Dendritic cell treated with granulocyte-macrophage colony-stimulating factor and Interleukin-4, amounts not matched to agents 40 ng/mL and 50 ng/mL, for 4 days (primary cell): ENCODE measurements around the gene MARS2.
"Not testable (repeated sequence)": the region's sequence is repeated elsewhere in the genome, so short reads cannot be mapped to it uniquely, and the experiment has no call there.

Experiments
- H3K27ac Mint-ChIP-seq: one replicate; pipeline ENCODE4 v1.8.0; 2022; ENCODE audit warnings: mild to moderate bottlenecking, mixed read lengths
- H3K27me3 Mint-ChIP-seq: one replicate; pipeline ENCODE4 v1.8.0; 2022; ENCODE audit warnings: mild to moderate bottlenecking, mixed read lengths
- H3K36me3 Mint-ChIP-seq: one replicate; pipeline ENCODE4 v1.8.0; 2022; ENCODE audit warnings: low read depth, mixed read lengths
- H3K4me1 Mint-ChIP-seq: one replicate; pipeline ENCODE4 v1.8.0; 2022; ENCODE audit warnings: low read depth, mixed read lengths
- H3K4me3 Mint-ChIP-seq: one replicate; pipeline ENCODE4 v1.8.0; 2022; ENCODE audit warnings: mild to moderate bottlenecking, moderate library complexity, mixed read lengths
- H3K9me3 Mint-ChIP-seq: one replicate; pipeline ENCODE4 v1.8.0; 2022; ENCODE audit warnings: mixed read lengths
- intact Hi-C: fragments of 100-400 bp; cut with micrococcal nuclease; formaldehyde crosslinking; loops from one replicate; pipeline ENCODE4 v1.15.0; 2022

Gene MARS2

DNA sequence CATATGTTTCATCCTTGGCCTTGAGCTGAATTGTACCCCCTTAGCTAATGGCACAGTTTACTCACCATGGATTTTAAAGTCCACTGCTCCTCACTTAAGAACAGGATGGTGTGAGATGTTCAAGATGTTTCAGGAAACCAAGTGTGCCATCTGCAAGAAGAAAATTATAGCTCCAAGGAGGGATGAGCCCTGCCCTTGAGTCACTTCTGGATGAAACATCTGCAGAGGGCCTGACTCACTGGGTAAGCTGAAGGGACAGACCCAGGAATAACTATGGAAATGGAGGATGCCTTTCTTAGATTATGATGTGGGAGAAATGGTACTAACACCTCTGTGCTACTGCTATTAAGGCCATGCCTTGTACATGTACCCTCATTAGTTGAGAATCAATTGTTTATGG lies 6.4 kb downstream of the MARS2 start:
- H3K36me3 Mint-ChIP-seq: peaks cover 13% of the 10 kb centered on the region
- peaks cover 32% of the 10 kb centered on the region for H3K4me1 Mint-ChIP-seq
- intact Hi-C loops: no loop called here
- H3K27ac Mint-ChIP-seq: no peak overlapping the region
- H3K9me3 Mint-ChIP-seq: no peaks in the 10 kb centered on the region
- H3K27me3 Mint-ChIP-seq: no peaks in the 10 kb centered on the region
- no peak overlapping the region for H3K4me3 Mint-ChIP-seq

DNA sequence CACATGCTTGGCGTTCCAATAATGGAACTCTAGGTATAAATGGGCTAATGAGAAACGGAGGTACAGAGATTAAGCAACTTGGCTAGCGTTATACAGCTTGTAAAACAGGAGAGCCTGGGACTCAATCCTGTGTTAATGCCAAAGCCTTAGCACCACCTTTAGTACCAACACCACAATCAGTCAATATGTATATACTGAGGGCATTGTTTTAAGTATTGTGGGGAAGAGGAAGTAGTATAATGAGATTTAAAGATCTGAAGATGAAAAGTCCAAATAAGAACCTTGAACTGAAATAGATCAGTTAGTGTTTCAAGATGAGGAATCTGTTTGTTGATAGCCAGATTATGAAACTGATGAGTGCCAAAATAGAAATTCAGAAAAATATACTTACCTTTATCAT lies 8.1 kb downstream of the MARS2 start:
- Mint-ChIP-seq H3K27ac (no peak overlapping the region), H3K4me1 (peaks cover 22% of the 10 kb centered on the region), H3K36me3 (peaks cover 13% of the 10 kb centered on the region), H3K27me3 (no peaks in the 10 kb centered on the region), H3K9me3 (no peaks in the 10 kb centered on the region), H3K4me3 (no peak overlapping the region)
- intact Hi-C loops: no loop called here

DNA sequence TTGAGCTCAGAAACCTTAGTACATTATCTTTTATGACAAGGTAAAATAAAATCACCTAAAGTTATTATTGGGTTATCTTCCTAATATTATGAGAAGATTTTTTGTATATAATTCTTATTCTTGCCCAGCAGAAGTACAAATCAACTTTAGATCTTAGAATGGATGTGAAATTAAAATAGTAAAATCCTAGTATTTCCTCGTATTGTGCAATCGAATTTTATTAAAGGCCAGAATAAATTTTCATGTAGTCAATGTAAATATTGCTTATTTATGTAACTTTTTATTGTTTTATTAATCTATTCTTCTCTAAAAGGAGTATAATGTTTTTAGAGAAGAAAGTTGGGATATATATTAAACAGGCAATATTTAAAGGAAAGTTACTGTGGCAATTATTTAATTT lies 12.7 kb downstream of the MARS2 start:
- intact Hi-C loops: no loop called here
- no peaks in the 10 kb centered on the region for H3K4me1 Mint-ChIP-seq
- no peak overlapping the region for H3K27ac Mint-ChIP-seq
- no peaks in the 10 kb centered on the region for H3K9me3 Mint-ChIP-seq
- no peak overlapping the region for H3K4me3 Mint-ChIP-seq
- no peaks in the 10 kb centered on the region for H3K27me3 Mint-ChIP-seq
- H3K36me3 Mint-ChIP-seq: no peaks in the 10 kb centered on the region

DNA sequence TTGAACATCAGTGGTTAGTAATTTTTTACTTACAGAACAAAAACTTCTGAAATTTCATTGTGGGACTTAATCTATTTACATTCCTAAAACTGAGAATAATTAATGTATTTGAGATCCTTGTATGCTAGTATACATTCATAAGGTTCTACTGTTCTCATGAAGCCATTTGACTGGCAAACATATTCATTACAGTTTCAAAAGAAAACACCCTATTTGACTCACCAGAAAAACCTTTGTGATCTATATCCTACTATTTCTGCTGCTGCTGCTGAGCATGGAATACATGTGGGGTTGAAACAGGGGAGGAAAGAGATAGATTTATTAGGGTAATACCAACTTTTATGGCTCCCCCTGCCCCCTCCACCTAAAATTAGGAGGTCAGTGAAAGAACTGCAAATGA lies 21.8 kb downstream of the MARS2 start:
- Mint-ChIP-seq H3K4me3 (no peak overlapping the region), H3K27ac (no peak overlapping the region), H3K4me1 (no peaks in the 10 kb centered on the region), H3K9me3 (peaks cover 9% of the 10 kb centered on the region), H3K36me3 (no peaks in the 10 kb centered on the region), H3K27me3 (no peaks in the 10 kb centered on the region)
- intact Hi-C loops: no loop called here

DNA sequence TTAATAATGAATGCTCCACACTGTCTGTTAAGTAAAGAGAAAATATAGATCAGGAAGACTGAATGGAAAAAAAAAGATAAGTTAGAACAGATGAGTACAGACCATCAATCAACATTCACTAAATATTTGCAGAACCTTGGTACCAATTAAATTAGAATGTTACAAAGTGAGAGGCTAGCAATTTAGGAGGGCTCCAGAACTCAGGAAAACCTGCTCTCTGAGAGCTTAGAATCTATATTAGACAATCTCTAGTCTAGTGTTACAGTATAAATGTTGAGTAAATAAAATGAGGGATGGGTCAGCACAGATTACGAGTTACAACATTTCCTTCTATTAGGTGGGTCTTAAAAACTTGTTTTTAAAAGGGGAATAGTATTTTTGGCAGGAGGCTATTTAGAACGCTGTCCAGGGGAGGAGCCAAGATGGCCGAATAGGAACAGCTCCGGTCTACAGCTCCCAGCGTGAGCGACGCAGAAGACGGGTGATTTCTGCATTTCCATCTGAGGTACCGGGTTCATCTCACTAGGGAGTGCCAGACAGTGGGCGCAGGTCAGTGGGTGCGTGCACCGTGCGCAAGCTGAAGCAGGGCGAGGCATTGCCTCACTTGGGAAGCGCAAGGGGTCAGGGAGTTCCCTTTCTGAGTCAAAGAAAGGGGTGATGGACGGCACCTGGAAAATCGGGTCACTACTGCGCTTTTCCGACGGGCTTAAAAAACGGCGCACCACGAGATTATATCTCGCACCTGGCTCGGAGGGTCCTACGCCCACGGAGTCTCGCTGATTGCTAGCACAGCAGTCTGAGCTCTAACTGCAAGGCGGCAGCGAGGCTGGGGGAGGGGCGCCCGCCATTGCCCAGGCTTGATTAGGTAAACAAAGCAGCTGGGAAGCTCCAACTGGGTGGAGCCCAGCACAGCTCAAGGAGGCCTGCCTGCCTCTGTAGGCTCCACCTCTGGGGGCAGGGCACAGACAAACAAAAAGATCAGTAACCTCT lies 23.7 kb downstream of the MARS2 start:
- H3K36me3 Mint-ChIP-seq, H3K27ac Mint-ChIP-seq, H3K4me1 Mint-ChIP-seq, intact Hi-C loops, H3K4me3 Mint-ChIP-seq, H3K9me3 Mint-ChIP-seq, H3K27me3 Mint-ChIP-seq: not testable (repeated sequence)

DNA sequence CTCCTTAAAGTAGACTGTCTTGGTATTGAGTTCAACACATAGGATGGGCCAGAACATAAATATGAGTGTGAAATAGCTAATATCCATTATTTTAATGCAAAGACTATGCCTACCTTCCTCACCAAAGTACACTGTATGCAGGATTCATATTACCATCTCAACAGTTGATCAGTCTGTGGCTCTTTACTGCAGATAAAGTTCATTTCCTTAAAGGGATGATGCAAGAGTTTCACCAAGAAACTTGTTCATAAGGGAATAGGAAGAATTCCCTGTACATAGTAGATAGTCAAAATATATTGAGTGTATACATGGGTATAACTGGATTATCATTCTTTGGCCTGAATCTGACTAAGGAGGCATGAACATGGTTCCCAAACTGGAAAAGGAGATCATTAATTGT lies 35.0 kb downstream of the MARS2 start:
- Mint-ChIP-seq H3K9me3 (no peaks in the 10 kb centered on the region), H3K4me1 (no peaks in the 10 kb centered on the region), H3K36me3 (no peaks in the 10 kb centered on the region), H3K27ac (no peak overlapping the region), H3K27me3 (no peaks in the 10 kb centered on the region), H3K4me3 (no peak overlapping the region)
- intact Hi-C loops: no loop called here
